ENCODE data around the gene PPP2R2C. TPM values are rescaled to one million over a fixed set of nuclear protein-coding genes. Genes with fewer than 3 reads are reported as not detected.

The PPP2R2C gene
- total and polyA plus RNA-seq, 12 donors, result 0.14 to 10.6 (median 4.2) TPM

GRCh38 chr4:6480534-6481088 lies 8.2 kb upstream of the PPP2R2C start:
- Histone ChIP-seq H3K27ac (no peak overlapping the region), H3K9me3 (peaks cover 0 to 17% (median 10%) of the 10 kb centered on the region in 11 donors), H3K4me3 (no peak overlapping the region), H3K27me3 (peaks cover 0 to 47% (median 9%) of the 10 kb centered on the region in 7 donors), H3K4me1 (no peaks in the 10 kb centered on the region), H3K36me3 (no peaks in the 10 kb centered on the region)
- no peak for TF ChIP-seq CTCF (IDR thresholded peaks at IDR 0.05)
- WGBS, 2 donors, result 62 to 64% methylated on average over 4 of the region's 4 CpGs
- no peak for ATAC-seq
- intact Hi-C loops (cut with DNase I), result no loop called here
- no peak for DNase-seq

- TF ChIP-seq CTCF (IDR thresholded peaks at IDR 0.05), result no peak
- no peaks in the 10 kb centered on the region for H3K4me1 ChIP-seq
- ATAC-seq (no peak), DNase-seq (no peak)
- no peak overlapping the region for H3K27ac ChIP-seq
- peaks cover 0 to 66% (median 16%) of the 10 kb centered on the region in 7 donors for H3K27me3 ChIP-seq
- no peaks in the 10 kb centered on the region for H3K36me3 ChIP-seq
- H3K9me3 ChIP-seq, result no peaks in the 10 kb centered on the region
- 55 to 65% methylated on average over 17 of the region's 17 CpGs for WGBS, 2 donors
- H3K4me3 ChIP-seq, result no peak overlapping the region
- intact Hi-C loops (cut with DNase I), result no loop called here
Measured at GRCh38 chr4:6478546-6479220, 6.3 kb upstream of the PPP2R2C start.

- TF ChIP-seq CTCF (IDR thresholded peaks at IDR 0.05), result no peak
- ATAC-seq, result no peak
- Histone ChIP-seq H3K27me3 (peaks cover 0 to 73% (median 26%) of the 10 kb centered on the region in 7 donors), H3K9me3 (no peaks in the 10 kb centered on the region), H3K4me1 (no peaks in the 10 kb centered on the region), H3K36me3 (no peaks in the 10 kb centered on the region), H3K4me3 (no peak overlapping the region), H3K27ac (no peak overlapping the region)
- no peak for DNase-seq
- WGBS, 2 donors, result 84 to 91% methylated on average over 4 of the region's 4 CpGs
- intact Hi-C loops (cut with DNase I), result no loop called here
Measured at GRCh38 chr4:6476893-6477292, 4.5 kb upstream of the PPP2R2C start.

GRCh38 chr4:6475492-6476020 lies 3.1 kb upstream of the PPP2R2C start:
- TF ChIP-seq CTCF (IDR thresholded peaks at IDR 0.05), result no peak
- no peaks in the 10 kb centered on the region for H3K9me3 ChIP-seq
- peaks cover 0 to 84% (median 39%) of the 10 kb centered on the region in 7 donors for H3K27me3 ChIP-seq
- WGBS, 2 donors, result 89 to 91% methylated on average over 11 of the region's 11 CpGs
- no peak overlapping the region for H3K27ac ChIP-seq
- H3K36me3 ChIP-seq, result no peaks in the 10 kb centered on the region
- peaks cover 0 to 9% (median 4%) of the 10 kb centered on the region in 9 donors for H3K4me1 ChIP-seq
- intact Hi-C loops (cut with DNase I), result no loop called here
- no peak overlapping the region for H3K4me3 ChIP-seq
- DNase-seq (no peak), ATAC-seq (no peak)
